Stimulated activated CD4-positive, alpha-beta T cell treated with anti-CD3 and anti-CD28 coated beads, Interleukin-1b, Interleukin-23, amount 100 ng/mL, for 4 hours (primary cell): ENCODE measurements around the gene PHOX2B.

Experiments
- DNase-seq, 2 donors: peaks; one replicate each; pipeline ENCODE4 v3.0.0-alpha.2; 2020; ENCODE audit warnings: low read depth in 2 of 2

Gene PHOX2B

GRCh38 chr4:41748571-41749475 is at the start of gene PHOX2B:
PHOX2B (minus strand) TSS chr4:41748725; CDS start chr4:41748610, 115 bp downstream.
- DNase-seq = no peak

- no peak for DNase-seq
These were observed 48.7 kb upstream of the PHOX2B start for GRCh38 chr4:41797260-41797659.

DNA sequence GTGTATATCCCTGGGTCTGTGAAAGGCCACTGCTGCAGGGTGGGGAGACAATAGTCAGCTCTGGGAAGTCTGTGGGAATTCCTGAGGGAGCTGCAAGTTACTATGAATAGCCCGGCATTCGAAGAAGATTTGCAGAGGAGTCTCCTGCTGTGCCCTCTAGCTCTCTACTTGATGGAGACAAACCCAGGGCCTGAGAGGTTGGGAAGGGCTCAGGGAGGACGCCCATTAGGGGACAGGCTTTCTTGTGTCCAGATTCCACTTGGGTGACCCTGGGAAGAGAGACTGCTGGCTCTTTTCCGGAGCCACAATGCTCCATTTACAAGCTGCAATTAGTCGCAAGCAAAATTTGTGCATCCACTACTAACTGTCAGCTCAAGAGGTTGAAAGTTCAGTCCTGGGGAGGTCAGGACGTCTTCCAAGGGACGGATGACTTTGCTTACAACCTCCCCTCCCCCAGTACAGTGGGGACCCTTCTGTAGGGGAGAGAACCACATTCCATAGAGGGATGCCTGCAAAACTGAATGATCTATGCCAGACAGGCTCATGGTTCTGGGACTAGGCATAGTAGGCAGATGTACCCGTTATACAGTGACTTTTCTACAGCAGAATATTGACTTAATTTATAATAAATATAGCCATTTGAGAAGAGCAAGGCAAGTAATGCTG is 48.2 kb upstream of the PHOX2B start:
- no peak for DNase-seq

DNA sequence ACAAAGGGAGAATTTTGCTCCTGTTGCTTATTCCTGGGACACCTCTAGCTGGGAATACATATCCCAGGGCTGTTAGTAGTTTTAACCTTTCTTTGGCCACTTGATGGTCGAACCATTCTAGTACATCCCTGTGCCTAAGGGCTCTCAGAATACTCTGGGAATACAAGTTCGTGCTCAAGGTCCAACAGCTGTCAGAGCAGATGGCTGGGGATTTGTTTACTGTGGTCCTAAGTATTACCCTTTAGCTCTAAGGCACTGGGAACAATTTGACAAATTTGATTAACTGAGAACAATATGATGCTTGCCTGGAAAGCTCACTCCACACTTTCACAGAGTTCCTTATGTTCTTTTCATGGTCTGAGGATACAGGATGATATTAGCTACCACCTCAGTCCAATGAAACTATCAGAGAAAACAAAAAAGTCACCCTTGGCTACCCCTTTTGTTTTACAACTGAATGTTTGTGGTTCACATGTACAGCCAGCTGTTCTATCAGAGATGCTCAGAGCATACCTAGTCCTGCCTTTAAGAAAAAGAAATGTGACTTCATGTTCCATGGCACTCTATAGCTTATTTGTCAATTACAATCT is 47.4 kb upstream of the PHOX2B start:
- no peak for DNase-seq

- no peak for DNase-seq
These were observed 43.6 kb upstream of the PHOX2B start for GRCh38 chr4:41792166-41792565.

GRCh38 chr4:41791557-41791956 is 43.0 kb upstream of the PHOX2B start:
- DNase-seq = no peak

- no peak for DNase-seq
These were observed 39.4 kb upstream of the PHOX2B start for GRCh38 chr4:41787931-41788330.

DNA sequence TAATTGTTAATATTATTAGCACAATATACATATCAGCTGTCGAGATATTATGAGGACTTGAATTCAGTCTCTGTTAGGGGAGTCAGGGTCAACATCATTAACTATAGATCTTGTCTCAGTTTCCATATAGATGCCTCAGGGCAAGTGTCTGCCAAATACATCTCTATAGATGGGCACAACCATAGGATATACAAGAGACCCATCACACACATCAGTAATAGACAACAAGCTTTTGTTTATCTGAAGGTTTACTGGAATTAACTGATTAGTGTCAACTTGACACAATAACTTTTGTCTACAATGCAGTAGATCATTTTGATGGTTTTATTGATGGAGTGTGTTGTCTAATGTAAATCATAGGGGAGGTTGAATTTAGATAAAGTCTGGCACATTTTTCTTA is 37.1 kb upstream of the PHOX2B start:
- no peak for DNase-seq

GRCh38 chr4:41784191-41784979 is 35.9 kb upstream of the PHOX2B start:
- no peak for DNase-seq

- DNase-seq = no peak
These were observed 27.9 kb upstream of the PHOX2B start for GRCh38 chr4:41776466-41776865.

GRCh38 chr4:41763729-41764128 is 15.2 kb upstream of the PHOX2B start:
- no peak for DNase-seq

DNA sequence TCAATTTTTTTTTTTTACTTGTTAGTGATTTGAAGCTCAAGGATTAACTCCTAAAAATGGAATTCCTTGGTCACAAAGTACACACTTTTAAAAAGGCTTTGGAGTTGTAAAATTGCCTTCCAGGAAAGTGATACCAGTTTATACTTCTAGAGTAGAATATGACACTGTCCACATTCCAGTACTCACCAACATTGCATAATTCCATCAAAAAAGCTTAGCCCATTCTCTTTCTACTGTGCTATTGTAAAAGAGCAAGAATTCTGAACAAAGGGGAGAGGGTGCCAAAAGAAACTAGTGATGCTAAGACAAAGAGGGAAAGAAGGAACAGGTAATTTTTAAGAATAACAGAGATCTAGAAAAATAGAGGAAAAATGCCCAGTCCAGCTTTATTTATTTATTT is 10.4 kb upstream of the PHOX2B start:
- DNase-seq = no peak

DNA sequence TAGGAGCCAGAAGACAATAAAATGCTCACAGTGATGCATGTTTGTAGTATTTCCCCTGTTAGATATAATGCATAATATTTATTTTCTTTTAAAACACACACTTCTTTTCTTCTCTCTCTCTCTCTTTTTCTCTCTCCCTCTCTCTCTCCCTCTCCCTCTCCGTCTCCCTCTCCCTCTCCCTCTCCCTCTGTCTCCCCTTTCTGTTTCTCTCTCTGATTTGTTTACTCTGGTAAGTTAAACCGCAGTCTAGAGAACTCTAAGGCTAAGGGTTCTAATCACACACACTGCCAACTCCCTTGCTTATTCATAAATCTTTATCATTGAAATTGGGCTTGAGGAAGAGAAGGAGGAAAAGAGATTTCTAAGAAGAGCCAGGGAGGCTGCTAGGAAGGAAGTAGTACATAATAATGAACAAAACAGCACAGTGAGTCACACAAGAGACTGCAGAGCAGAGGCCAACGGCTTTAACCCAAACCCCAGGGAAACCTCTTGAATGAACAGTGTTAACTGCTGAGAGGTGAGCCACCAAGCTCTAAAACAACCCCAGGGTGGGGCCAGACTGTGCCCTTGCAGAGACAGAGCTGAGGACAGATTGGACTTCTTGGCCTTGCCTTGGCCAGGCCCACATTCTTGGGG is 9.1 kb upstream of the PHOX2B start:
- DNase-seq = no peak

GRCh38 chr4:41753942-41754341 is 5.4 kb upstream of the PHOX2B start:
- no peak for DNase-seq

DNA sequence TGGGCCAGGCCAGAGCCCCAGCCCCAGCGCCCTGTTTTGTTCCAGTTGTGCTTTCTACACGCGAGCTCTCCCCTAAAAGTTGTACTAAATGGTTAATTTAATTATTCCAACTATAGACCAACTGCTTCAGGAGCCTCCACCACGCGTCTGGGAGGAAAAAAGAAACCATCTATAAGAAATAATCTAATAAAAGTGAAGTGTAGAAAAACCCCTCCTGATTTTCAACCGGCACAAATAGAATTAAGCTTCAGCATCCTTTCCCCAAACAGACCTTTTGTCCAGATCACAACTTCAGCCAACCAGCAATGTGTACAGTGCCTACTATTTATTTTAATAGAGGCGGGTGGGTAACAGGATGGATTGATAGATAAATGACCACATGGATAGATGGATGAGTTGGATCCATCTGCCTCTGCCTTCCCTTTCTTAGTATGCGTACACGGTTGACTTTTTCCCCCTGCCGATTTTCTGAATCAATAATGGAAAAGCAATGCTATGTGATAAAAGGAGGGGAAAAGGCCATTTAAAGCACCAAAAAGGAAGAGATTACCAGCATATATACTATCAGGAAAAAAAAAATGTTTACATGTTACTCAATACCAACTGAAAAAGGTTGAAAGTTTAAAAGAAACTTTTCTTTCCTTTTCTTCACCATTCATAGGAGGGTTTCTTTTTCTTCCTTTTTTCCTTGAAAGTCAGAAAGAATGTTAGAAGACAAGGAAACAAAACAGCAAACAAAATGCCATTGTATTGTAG is 3.7 kb upstream of the PHOX2B start:
- no peak for DNase-seq

- no peak for DNase-seq
These were observed 3.0 kb upstream of the PHOX2B start for GRCh38 chr4:41751449-41752061.

- DNase-seq = no peak
These were observed 2.3 kb upstream of the PHOX2B start for GRCh38 chr4:41750626-41751448.

GRCh38 chr4:41750121-41750625 is 1.6 kb upstream of the PHOX2B start:
- no peak for DNase-seq

DNA sequence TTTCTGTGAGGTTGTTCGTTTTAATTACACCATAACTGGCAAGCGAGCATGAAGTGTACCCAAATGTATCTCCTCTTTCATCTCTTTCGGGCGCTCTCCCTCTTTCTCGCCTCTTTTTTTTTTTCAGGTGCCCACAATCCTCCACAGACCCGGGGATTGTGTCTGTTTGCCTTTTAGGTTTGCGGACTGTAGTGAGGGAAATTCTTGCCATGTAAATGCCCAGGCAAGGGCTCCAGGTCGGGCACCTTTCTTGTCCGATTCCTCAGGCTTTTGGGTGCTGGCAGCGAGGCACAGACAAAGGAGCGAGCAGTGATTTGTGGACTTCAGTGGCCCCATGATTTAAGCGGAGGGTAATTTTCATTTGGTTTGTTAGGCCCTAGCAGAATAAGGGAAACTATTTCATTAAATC is 1.1 kb upstream of the PHOX2B start:
- DNase-seq = no peak
